Spinal cord (tissue), 10 donors: ENCODE measurements around the gene CDK5. TPM values are rescaled to one million over a fixed set of nuclear protein-coding genes. Genes with fewer than 3 reads are reported as not detected.

ENCODE experiments used
- DNase-seq, 6 donors: peaks; one replicate each; pipeline versions ENCODE4 v3.0.0 to v3.0.0-alpha.2; 2013 to 2015; ENCODE audit warnings: low spot score in 6 of 6, low read depth in 4 of 6
- H3K27ac ChIP-seq: one replicate; pipeline ENCODE4 v1.5.1; 2013; ENCODE audit warnings: low read depth, low read length, control low read depth
- H3K27me3 ChIP-seq: one replicate; pipeline ENCODE4 v1.6.1; 2013; ENCODE audit warnings: low read length; ENCODE audit not compliant: control insufficient read depth, insufficient read depth
- H3K36me3 ChIP-seq: one replicate; pipeline ENCODE4 v1.6.1; 2013; ENCODE audit warnings: low read length; ENCODE audit not compliant: control insufficient read depth, insufficient read depth
- H3K4me1 ChIP-seq: one replicate; pipeline ENCODE4 v1.6.1; 2013; ENCODE audit warnings: low read length; ENCODE audit not compliant: control insufficient read depth, insufficient read depth
- H3K4me3 ChIP-seq: one replicate; pipeline ENCODE4 v1.5.1; 2013; ENCODE audit warnings: low read depth, low read length, control low read depth
- H3K9me3 ChIP-seq: one replicate; pipeline ENCODE4 v1.6.1; 2013; ENCODE audit warnings: low read length; ENCODE audit not compliant: control insufficient read depth, insufficient read depth
- WGBS: methylation state at CpG from one replicate; pipeline ENCODE4 v1.1.5; 2013; ENCODE audit warnings: missing lambda C conversion rate; ENCODE audit not compliant: insufficient coverage; 5-methylcytosine and 5-hydroxymethylcytosine counted together
- polyA plus RNA-seq, 2 donors: library from polyadenylated mRNA; unstranded; fragments of 120-200 nt; gene quantifications; one replicate each; pipeline ENCODE4 v1.2.1, GENCODE V29; 2013; ENCODE audit not compliant: insufficient read length in 2 of 2
- total RNA-seq, 2 donors: library from RNA; depleted of rRNA in 1 of 2; stranded (reverse); fragments of 120-200 nt in 1 of 2; fragments of >200 nt in 1 of 2; gene quantifications; one replicate each; pipeline versions ENCODE4 v1.2.3 to v1.2.4, GENCODE V29; 2013 to 2014
- donor health status: healthy.

CDK5 gene
- total and polyA plus RNA-seq, 4 donors: 33.3 to 94.3 (median 64.8) TPM

- no peak overlapping the region for H3K4me3 ChIP-seq
- H3K27me3 ChIP-seq: peaks cover 2% of the 10 kb centered on the region
- H3K9me3 ChIP-seq: no peaks in the 10 kb centered on the region
- 83% methylated on average over 2 of the region's 6 CpGs for WGBS
- peaks cover 65% of the 10 kb centered on the region for H3K36me3 ChIP-seq
- no peak overlapping the region for H3K27ac ChIP-seq
- no peak for DNase-seq
- H3K4me1 ChIP-seq: peaks cover 33% of the 10 kb centered on the region
Observed at GRCh38 chr7:151064993-151065392, 7.3 kb upstream of the CDK5 start.

GRCh38 chr7:151064454-151064853, 6.8 kb upstream of the CDK5 start:
- Histone ChIP-seq H3K27ac (no peak overlapping the region), H3K36me3 (peaks cover 59% of the 10 kb centered on the region), H3K9me3 (no peaks in the 10 kb centered on the region), H3K4me1 (peaks cover 36% of the 10 kb centered on the region), H3K4me3 (no peak overlapping the region), H3K27me3 (peaks cover 2% of the 10 kb centered on the region)
- 95% methylated on average over 15 of the region's 18 CpGs for WGBS
- DNase-seq: no peak

GRCh38 chr7:151063212-151063561, 5.5 kb upstream of the CDK5 start:
- Histone ChIP-seq H3K27me3 (peaks cover 2% of the 10 kb centered on the region), H3K4me1 (peaks cover 47% of the 10 kb centered on the region), H3K36me3 (peaks cover 55% of the 10 kb centered on the region), H3K9me3 (no peaks in the 10 kb centered on the region), H3K27ac (no peak overlapping the region), H3K4me3 (no peak overlapping the region)
- DNase-seq: no peak
- 39% methylated on average over 10 of the region's 11 CpGs for WGBS

GRCh38 chr7:151062399-151063211, 4.9 kb upstream of the CDK5 start:
- 21% methylated on average over 23 of the region's 43 CpGs for WGBS
- DNase-seq: peak in 2 of 6 donors; percentile 35 to 72
- H3K4me1 ChIP-seq: peaks cover 50% of the 10 kb centered on the region
- no peak overlapping the region for H3K27ac ChIP-seq
- peaks cover 50% of the 10 kb centered on the region for H3K36me3 ChIP-seq
- peak overlapping the region; percentile 5 for H3K4me3 ChIP-seq
- H3K27me3 ChIP-seq: peaks cover 2% of the 10 kb centered on the region
- no peaks in the 10 kb centered on the region for H3K9me3 ChIP-seq

- H3K27ac ChIP-seq: no peak overlapping the region
- no peak for DNase-seq
- H3K27me3 ChIP-seq: peaks cover 2% of the 10 kb centered on the region
- no peaks in the 10 kb centered on the region for H3K9me3 ChIP-seq
- H3K4me1 ChIP-seq: peaks cover 56% of the 10 kb centered on the region
- H3K36me3 ChIP-seq: peaks cover 45% of the 10 kb centered on the region
- WGBS: 52% methylated on average over 10 of the region's 11 CpGs
- no peak overlapping the region for H3K4me3 ChIP-seq
Observed at GRCh38 chr7:151062111-151062398, 4.4 kb upstream of the CDK5 start.

GRCh38 chr7:151061213-151062110, 3.8 kb upstream of the CDK5 start:
- Histone ChIP-seq H3K4me1 (peaks cover 62% of the 10 kb centered on the region), H3K27ac (peak overlapping the region; percentile 61), H3K4me3 (peak overlapping the region; percentile 78), H3K36me3 (peaks cover 39% of the 10 kb centered on the region), H3K27me3 (peaks cover 2% of the 10 kb centered on the region), H3K9me3 (no peaks in the 10 kb centered on the region)
- DNase-seq: no peak
- 35% methylated on average over 32 of the region's 33 CpGs for WGBS

- DNase-seq: peak in 2 of 6 donors; percentile 51 to 59
- peak overlapping the region; percentile 78 for H3K4me3 ChIP-seq
- H3K4me1 ChIP-seq: peaks cover 69% of the 10 kb centered on the region
- peaks cover 2% of the 10 kb centered on the region for H3K27me3 ChIP-seq
- peak overlapping the region; percentile 85 for H3K27ac ChIP-seq
- peaks cover 31% of the 10 kb centered on the region for H3K36me3 ChIP-seq
- H3K9me3 ChIP-seq: no peaks in the 10 kb centered on the region
- WGBS: 24% methylated on average over 5 of the region's 21 CpGs
Observed at GRCh38 chr7:151060416-151061212, 2.9 kb upstream of the CDK5 start.

GRCh38 chr7:151060113-151060415, 2.4 kb upstream of the CDK5 start:
- WGBS: 0% methylated on average over 17 of the region's 17 CpGs
- peaks cover 2% of the 10 kb centered on the region for H3K27me3 ChIP-seq
- H3K4me3 ChIP-seq: peak overlapping the region; percentile 78
- H3K9me3 ChIP-seq: no peaks in the 10 kb centered on the region
- H3K36me3 ChIP-seq: peaks cover 31% of the 10 kb centered on the region
- DNase-seq: no peak
- H3K4me1 ChIP-seq: peaks cover 71% of the 10 kb centered on the region
- peak overlapping the region; percentile 85 for H3K27ac ChIP-seq

GRCh38 chr7:151059367-151060112, 1.8 kb upstream of the CDK5 start, which contains the start of gene SLC4A2:
TSS of gene SLC4A2 (plus strand) at chr7:151059589. CDS start at chr7:151061988, 2,399 bp downstream.
- peak within 1 kb of the TSS; percentile 82 for H3K4me3 ChIP-seq
- peaks cover 2% of the 10 kb centered on the region for H3K27me3 ChIP-seq
- H3K9me3 ChIP-seq: no peaks in the 10 kb centered on the region
- H3K4me1 ChIP-seq: peaks cover 71% of the 10 kb centered on the region
- peak in 3 of 6 donors; percentile 69 to 94 (median 84) for DNase-seq
- H3K27ac ChIP-seq: peak within 1 kb of the TSS; percentile 99
- peaks cover 31% of the 10 kb centered on the region for H3K36me3 ChIP-seq
- 0% methylated on average over 71 of the region's 75 CpGs for whole genome bisulfite sequencing
